Left lobe of liver (tissue), 2 donors: ENCODE measurements around the gene CREBZF. TPM values are rescaled to one million over a fixed set of nuclear protein-coding genes. Genes with fewer than 3 reads are reported as not detected.

Experiments
- ATAC-seq: fragments of 200-7000 bp; cut with Tn5 transposase; one replicate; pipeline ENCODE4 v1.9.1; 2020; ENCODE audit warnings: mild to moderate bottlenecking, moderate library complexity
- DNase-seq: peaks from one replicate; pipeline ENCODE4 v3.0.0-alpha.2; 2020; ENCODE audit warnings: low spot score
- total RNA-seq: library from RNA; stranded (reverse); gene quantifications from one replicate; pipeline ENCODE4 v1.2.1, GENCODE V29; 2021
- donor health status: DM: no; HTN: no; CAD: no; lungs with moderate emphysema.
- donor health status: DM: no; HTN: yes; CAD: no.

Gene CREBZF, protein sequence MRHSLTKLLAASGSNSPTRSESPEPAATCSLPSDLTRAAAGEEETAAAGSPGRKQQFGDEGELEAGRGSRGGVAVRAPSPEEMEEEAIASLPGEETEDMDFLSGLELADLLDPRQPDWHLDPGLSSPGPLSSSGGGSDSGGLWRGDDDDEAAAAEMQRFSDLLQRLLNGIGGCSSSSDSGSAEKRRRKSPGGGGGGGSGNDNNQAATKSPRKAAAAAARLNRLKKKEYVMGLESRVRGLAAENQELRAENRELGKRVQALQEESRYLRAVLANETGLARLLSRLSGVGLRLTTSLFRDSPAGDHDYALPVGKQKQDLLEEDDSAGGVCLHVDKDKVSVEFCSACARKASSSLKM
- total RNA-seq, result 18.8 TPM

- DNase-seq (peak; percentile 96), ATAC-seq (peak; percentile 91)
Measured at GRCh38 chr11:85664615-85665481, at the start of gene CREBZF. TSS of gene CREBZF (minus strand) at chr11:85665129. CDS start at chr11:85664875, 254 bp downstream.

DNA sequence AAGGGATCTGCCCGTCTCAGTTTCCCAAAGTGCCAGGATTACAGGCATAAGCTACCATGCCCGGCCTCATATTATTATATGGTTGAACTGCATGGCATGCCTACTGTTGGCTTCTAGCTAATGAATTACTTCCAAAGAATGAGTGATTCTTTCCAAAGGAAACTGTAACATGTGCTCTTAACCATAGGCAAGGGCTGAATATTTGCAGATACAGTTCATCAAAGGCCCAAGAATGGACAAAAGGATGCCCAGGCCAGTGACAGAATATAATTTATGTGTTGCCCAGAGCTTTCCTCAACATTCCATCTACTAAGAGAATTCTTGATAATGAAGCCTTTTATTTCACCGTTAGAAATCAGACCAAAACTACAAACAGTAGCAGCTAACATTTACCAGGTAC is 48.0 kb upstream of the CREBZF start:
- ATAC-seq, result no peak
- DNase-seq, result no peak

DNA sequence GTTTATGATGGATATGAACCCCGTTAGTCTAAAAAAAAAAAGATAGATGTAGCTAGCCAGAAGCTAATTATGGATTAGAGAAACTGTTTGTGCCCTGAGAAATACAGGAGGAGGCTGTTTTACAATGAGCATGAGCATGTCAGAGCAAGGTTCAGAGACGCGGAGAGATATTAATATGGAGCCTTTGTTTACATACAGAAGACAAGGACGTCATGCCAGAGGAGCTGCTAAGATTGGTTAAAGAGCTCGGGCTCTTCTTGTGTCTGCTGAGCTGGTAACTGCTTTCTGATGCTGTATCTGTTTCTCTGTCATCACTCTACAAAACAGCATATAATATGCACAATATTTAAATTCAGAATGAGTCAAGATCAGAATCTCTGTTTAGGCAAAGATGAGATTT is 46.0 kb upstream of the CREBZF start:
- ATAC-seq, result no peak
- no peak for DNase-seq

- DNase-seq, result no peak
Measured at GRCh38 chr11:85709941-85710702, 45.2 kb upstream of the CREBZF start.

DNA sequence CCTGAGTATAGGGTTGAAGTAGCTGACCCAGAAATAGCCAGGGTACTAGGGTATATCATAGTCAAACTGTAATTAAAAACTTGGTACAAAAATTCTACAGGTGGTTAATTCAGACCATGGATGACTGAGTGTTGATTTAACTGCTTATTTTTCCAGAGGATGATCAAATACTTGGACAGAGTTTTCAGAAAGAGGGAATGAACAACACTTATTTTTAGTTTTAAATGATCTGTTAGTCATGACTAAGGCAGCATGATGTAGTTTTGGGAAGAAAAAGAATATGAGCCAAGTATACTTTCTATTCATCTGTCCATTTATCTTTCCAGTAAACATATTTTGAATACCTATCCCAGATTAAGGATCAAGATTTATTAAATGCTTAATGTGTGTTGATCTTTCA is 40.9 kb upstream of the CREBZF start:
- ATAC-seq (no peak), DNase-seq (no peak)

More at GRCh38 chr11:85709941-85710702, 45.2 kb upstream of the CREBZF start:
- ATAC-seq, result no peak

- ATAC-seq, result no peak
- DNase-seq, result no peak
Measured at GRCh38 chr11:85704967-85705366, 40.0 kb upstream of the CREBZF start.

GRCh38 chr11:85699957-85700741 is 35.2 kb upstream of the CREBZF start:
- DNase-seq, result no peak
- ATAC-seq, result no peak

DNA sequence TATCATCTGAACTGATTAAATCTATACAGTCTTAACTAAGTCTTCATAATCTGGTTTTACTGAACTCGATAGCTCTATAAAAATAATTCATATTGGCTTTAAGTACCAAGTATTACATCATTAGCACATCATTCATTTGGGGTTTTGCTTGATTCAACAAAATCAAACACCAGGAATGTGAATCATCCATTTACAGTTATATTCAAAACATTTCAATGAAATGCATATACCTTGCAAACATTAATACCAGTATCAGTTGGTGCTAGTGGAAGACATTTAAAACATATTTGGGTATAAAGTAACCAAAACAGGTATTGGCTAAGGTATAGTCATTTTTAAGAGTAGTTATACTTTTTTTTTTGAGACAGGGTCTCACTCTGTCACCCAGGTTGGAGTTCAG is 33.3 kb upstream of the CREBZF start:
- ATAC-seq (no peak), DNase-seq (no peak)

DNA sequence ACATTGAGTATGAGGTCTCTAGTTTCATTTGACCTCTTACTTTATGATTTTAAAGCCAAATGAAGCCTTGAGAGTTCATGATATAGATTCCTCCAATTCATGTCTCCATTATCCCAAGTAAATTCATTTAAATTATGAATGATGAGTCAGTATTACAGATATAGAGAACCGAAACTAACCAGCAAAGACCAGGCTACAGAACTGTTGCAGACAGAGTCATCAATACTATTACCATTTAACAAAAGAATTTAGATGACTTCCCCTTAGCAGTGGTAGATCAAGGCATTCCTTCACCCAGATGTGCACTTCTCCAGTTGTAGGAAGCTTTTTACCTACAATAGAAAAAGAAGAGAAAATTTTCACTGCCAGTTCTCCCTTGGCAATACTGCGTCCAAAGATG is 32.8 kb upstream of the CREBZF start:
- no peak for ATAC-seq
- DNase-seq, result no peak

DNA sequence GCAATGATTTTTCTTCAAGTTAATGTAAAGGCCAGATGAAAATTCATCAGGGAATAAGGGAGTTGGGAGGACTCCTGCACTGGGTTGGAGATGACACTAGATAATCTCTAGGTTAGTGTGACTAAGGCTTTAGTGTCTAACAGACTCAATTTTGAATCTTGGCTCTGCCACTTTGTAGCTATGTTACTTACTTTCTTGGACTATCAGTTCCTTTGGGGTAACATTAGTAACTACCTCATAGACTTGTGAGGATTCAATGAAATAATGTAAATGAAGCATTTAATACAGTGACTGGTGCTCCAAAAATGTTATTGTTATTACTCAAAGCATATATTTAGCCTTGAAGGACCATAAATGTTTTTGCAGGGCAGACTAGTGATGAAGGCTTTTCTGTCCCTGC is 30.6 kb upstream of the CREBZF start:
- ATAC-seq (no peak), DNase-seq (no peak)

DNA sequence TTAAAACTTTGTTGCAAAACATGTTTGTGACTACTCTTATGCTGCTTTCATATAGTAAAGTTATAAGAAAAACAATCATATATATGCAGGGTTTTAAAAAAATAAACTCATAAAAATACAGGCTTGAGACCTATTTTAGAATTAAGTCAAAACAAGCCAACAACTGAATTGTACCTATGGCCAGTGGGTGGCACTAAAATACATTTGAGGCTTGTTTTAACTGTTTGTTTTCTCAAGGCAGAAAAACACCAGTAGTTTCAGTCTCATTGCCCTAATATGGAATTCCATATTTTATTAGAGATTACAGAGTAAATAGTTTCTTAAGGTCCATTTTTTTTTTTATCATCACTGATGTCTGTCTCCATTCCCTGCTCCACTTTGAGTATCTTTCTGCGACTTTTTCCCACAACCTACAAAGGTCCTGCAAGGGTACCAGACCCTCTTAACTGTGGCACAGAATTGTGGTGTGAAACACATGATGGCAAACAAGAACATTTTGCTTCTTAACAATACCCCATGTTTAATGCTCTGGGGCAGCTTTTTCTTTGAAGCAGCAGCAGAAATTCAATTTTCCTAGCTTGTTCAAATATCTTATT is 29.6 kb upstream of the CREBZF start:
- ATAC-seq (peak; percentile 57), DNase-seq (no peak)

GRCh38 chr11:85685820-85686459 is 21.0 kb upstream of the CREBZF start, which contains the start of gene CCDC89:
TSS of gene CCDC89 (minus strand) at chr11:85686195. CDS start at chr11:85686130, 65 bp downstream.
- DNase-seq (peak; percentile 48), ATAC-seq (peak; percentile 58)

GRCh38 chr11:85685125-85685819 is 20.3 kb upstream of the CREBZF start:
- ATAC-seq, result peak; percentile 19
- no peak for DNase-seq

DNA sequence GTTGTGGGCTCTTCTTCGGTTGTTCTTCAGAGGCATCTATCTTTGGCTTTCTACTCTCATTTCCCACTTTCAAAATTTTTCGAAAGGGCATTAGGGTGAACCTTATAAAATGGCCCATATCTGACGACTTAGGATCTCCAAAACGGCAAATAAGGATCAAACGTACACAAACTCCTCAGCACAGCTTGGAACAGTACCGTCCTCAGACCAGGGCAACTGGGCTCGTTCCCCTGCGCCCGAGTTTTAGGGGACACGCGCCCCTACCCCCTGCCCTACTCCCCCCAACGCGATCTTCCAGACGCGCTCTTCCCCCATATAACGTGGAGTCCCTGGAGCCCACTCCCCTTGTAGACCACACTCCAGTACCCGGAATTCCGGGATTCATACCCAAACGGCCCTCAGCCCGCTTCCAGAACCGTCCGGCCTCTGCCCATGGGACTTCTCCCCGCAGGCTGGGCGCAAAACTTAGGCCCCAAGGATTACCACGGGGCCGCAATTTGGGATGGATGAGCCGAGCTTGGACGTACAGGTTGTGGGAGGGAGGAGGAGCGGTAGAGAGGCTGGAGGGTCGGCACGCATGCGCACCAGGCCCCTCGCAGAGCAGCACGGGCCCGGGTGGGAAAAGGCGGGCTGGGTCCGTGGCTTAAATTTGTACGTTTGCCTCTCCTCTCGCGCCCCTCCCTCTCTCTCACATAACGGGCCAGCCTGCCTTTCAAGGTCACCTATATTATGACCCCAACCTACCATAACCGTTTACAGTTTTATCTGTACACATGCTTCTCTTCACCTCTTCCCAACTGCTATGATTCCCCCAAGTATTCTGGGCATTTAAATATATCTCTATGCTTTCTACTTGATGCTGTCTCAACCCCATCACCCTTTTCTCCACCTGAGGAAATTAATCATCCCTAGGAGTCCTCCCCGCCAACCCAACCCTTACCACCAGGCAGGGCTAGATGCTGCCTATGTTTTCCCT is 17.7 kb upstream of the CREBZF start:
- ATAC-seq (peak; percentile 84), DNase-seq (peak; percentile 58)

DNA sequence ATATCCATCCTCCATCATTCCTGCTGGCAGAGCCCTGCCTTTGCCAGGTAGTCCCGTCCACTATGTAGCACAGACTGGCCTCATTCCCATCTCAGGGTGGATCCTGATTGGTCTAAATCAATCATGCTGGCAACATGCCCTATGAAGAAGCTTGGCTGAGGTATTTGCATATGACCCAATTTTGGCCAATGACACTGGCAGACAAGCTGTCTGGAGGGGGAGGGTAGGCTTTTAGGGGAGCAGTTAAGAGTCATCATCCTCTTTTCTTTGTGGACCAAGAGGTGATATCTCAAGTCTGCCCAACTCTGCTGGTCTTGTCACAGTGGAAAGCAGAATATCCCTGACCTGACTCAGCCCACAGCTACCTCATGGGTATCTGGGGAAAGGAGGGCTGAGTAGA is 16.0 kb upstream of the CREBZF start:
- DNase-seq (no peak), ATAC-seq (peak; percentile 43)

- no peak for ATAC-seq
- no peak for DNase-seq
Measured at GRCh38 chr11:85679576-85679975, 14.6 kb upstream of the CREBZF start.

DNA sequence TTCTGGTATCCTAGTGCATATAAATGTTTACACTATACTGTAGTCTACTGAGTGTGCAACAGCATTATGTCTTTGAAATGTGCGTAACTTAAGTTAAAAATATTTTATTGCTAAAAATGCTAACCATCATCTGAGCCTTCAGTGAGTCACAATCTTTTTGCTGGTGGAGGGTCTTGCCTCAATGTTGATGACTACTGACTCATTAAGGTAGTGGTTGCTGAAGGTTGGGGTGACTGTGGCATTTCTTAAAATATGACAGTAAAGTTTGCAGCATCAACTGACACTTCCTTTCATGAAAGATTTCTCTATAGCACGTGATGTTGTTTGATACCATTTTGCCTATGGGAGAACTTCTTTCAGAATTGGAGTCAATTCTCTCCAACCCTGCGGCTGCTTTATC is 8.5 kb upstream of the CREBZF start:
- no peak for ATAC-seq
- no peak for DNase-seq
